ENCODE measurements around the gene ZDHHC7. TPM values are rescaled to one million over a fixed set of nuclear protein-coding genes. Genes with fewer than 3 reads are reported as not detected.

The ZDHHC7 gene
- total and polyA plus RNA-seq, 9 of the 15 experiments (the other 6 are each of a cell fraction or from before 2014, with no cell fraction given) = 1.7 to 49.7 (median 37.4) TPM

GRCh38 chr16:85010931-85011845 is at the start of gene ZDHHC7 (continued):
- no peak for TF ChIP-seq ZNF551 (CRISPR knock-in tag; IDR thresholded peaks at IDR 0.05)
- no peak for TF ChIP-seq RNF2 (IDR thresholded peaks at IDR 0.05)
- TF ChIP-seq CBX1 (IDR thresholded peaks at IDR 0.05; ENCODE audit: low read depth) = peak; percentile 35; the same call in 1 of the 2 replicates
- TF ChIP-seq CBX2 (IDR thresholded peaks at IDR 0.05; ENCODE audit: insufficient read depth, low read length, poor library complexity, severe bottlenecking) = no peak
- no peak for TF ChIP-seq ZNF197 (CRISPR knock-in tag; IDR thresholded peaks at IDR 0.05; ENCODE audit: low read depth)
- TF ChIP-seq GTF2F1 (IDR thresholded peaks at IDR 0.05; ENCODE audit: low read depth, low read length) = peak; percentile 58; the same call in 1 of the 2 replicates
- TF ChIP-seq UBTF (IDR thresholded peaks at IDR 0.05; ENCODE audit: borderline replicate concordance in 1 of 2, low read depth in 2 of 2, low read length in 2 of 2) = peak; percentile 64 to 85; a peak in 2 of 4 replicates
- no peak for TF ChIP-seq ZC3H8 (IDR thresholded peaks at IDR 0.05)
- TF ChIP-seq ARID3A (IDR thresholded peaks at IDR 0.05; ENCODE audit: borderline replicate concordance, low read depth, low read length) = no peak
- TF ChIP-seq ZSCAN29 (IDR thresholded peaks at IDR 0.05) = peak; percentile 91
- no peak for TF ChIP-seq MEF2D (tag; conservative IDR thresholded peaks at IDR 0.05; ENCODE audit: low read depth)
- TF ChIP-seq ZNF146 (CRISPR knock-in tag; IDR thresholded peaks at IDR 0.05; ENCODE audit: unreplicated experiment) = no peak
- TF ChIP-seq CEBPB (tag; IDR thresholded peaks at IDR 0.05) = no peak
- TF ChIP-seq TAF15 (IDR thresholded peaks at IDR 0.05; ENCODE audit: low read depth, low read length) = no peak
- no peak for TF ChIP-seq ZNF695 (CRISPR knock-in tag; IDR thresholded peaks at IDR 0.05)
- TF ChIP-seq CAMTA2 (CRISPR knock-in tag; conservative IDR thresholded peaks at IDR 0.05) = no peak
- TF ChIP-seq NCOA6 (IDR thresholded peaks at IDR 0.05) = no peak
- TF ChIP-seq ZNF175 (CRISPR knock-in tag; IDR thresholded peaks at IDR 0.05; ENCODE audit: low read depth) = no peak
- TF ChIP-seq PRPF4 (IDR thresholded peaks at IDR 0.05; ENCODE audit: insufficient read depth, low read depth, low read length, poor library complexity, severe bottlenecking) = no peak
- no peak for TF ChIP-seq ZNF445 (CRISPR knock-in tag; IDR thresholded peaks at IDR 0.05; ENCODE audit: low read depth)
- no peak for TF ChIP-seq KAT2B (IDR thresholded peaks at IDR 0.05; ENCODE audit: low read depth, low read length)
- no peak for TF ChIP-seq ZNF584 (CRISPR knock-in tag; IDR thresholded peaks at IDR 0.05; ENCODE audit: low read depth)
- no peak for TF ChIP-seq PYGO2 (tag; IDR thresholded peaks at IDR 0.05)
- no peak; the same call in 1 of the 2 replicates for TF ChIP-seq TRIM28 (IDR thresholded peaks at IDR 0.05)
- TF ChIP-seq ZNF431 (CRISPR knock-in tag; IDR thresholded peaks at IDR 0.05) = no peak
- TF ChIP-seq TCF3 (CRISPR knock-in tag; IDR thresholded peaks at IDR 0.05) = peak; percentile 42; the same call in 1 of the 2 replicates
- TF ChIP-seq RUNX1 (IDR thresholded peaks at IDR 0.05; ENCODE audit: low read depth) = peak; percentile 78; the same call in 1 of the 2 replicates

Data from K562 (cell line).